Cardiac muscle cell (in vitro differentiated cells and primary cell): Measurements from ENCODE around the gene RAB3IP. TPM values are rescaled to one million over a fixed set of nuclear protein-coding genes. Genes with fewer than 3 reads are reported as not detected.

Experiments used
- DNase-seq, 2 donors: peaks; one replicate each; pipeline versions ENCODE4 v3.0.0 to v3.0.0-alpha.2; 2010 to 2017; ENCODE audit warnings: low read depth in 1 of 2, low spot score in 1 of 2
- H3K27ac ChIP-seq: fragments of 200-600 bp; sonication (generic); 2 replicates; pipeline ENCODE4 v1.5.1; 2016
- H3K27me3 ChIP-seq: fragments of 200-600 bp; sonication (generic); 2 replicates; pipeline ENCODE4 v1.6.0; 2016; ENCODE audit warnings: control low read depth
- H3K36me3 ChIP-seq: fragments of 200-600 bp; sonication (generic); 2 replicates; pipeline ENCODE4 v1.5.1; 2016; ENCODE audit warnings: control low read depth
- H3K4me1 ChIP-seq: fragments of 200-600 bp; sonication (generic); 2 replicates; pipeline ENCODE4 v1.8.1; 2017; ENCODE audit warnings: low read depth, mild to moderate bottlenecking, mixed run types
- H3K4me3 ChIP-seq: fragments of 200-600 bp; sonication (generic); 2 replicates; pipeline ENCODE4 v1.5.1; 2016; ENCODE audit warnings: mild to moderate bottlenecking
- H3K9me3 ChIP-seq: fragments of 200-600 bp; sonication (generic); 2 replicates; pipeline ENCODE4 v1.5.1; 2017; ENCODE audit warnings: low read depth, mild to moderate bottlenecking, control low read depth
- polyA plus RNA-seq: library from polyadenylated mRNA; unstranded; fragments of >200 nt; fragmentation: Nextera tagmentation; extraction: Ambion mirVana; gene quantifications from 2 replicates; pipeline ENCODE4 v1.2.1, GENCODE V29; 2016
- total RNA-seq: library from RNA; depleted of rRNA; stranded (reverse); fragments of >200 nt; gene quantifications from 2 replicates; pipeline ENCODE4 v1.2.3, GENCODE V29; 2016
- TF ChIP-seq, protein P1 (sequence below): IDR thresholded peaks from 2 replicates; pipeline ENCODE4 v1.5.1; 2012; ENCODE audit warnings: low read depth, mild to moderate bottlenecking, low read length

The RAB3IP gene
- total and polyA plus RNA-seq, 2 experiments from 2014 or later = 79.3 to 81.4 TPM

DNA sequence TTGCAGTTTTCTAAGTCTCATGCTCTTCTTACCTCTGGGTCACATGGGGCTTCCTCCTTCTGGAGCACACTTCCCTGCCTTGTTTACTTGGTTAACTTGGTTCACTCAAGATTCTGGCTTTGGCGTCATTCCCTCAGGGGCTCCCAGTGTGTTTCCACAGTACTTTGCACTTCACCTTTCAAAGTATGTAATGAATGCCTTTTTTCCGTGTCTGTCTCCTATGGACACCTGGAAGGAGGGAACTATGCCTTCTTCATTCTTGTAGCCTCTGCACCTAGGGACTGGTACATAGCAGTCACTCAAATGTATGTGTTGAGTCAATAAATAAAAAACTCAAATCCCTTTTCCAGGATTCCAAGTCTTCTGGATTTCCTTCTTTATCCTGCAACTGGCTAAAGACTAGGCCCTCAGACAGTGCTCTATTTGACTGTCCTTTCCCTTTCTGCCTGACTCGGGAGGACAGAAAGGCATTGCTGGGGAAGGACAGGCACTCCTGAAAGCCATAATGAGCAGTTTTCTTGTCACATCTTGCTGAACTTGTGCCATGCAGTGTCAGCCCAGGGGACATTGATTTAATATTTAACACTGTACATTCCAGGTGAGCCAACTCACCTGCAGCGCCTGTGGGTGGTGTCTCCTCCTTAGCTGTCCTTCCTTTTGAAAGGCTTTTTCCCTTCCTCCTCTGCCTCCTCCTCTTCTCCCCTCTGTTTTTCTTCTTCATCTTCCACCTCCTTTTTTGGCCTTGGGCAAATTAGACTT is 99.2 kb downstream of the RAB3IP start:
- H3K4me3 ChIP-seq = no peak overlapping the region

DNA sequence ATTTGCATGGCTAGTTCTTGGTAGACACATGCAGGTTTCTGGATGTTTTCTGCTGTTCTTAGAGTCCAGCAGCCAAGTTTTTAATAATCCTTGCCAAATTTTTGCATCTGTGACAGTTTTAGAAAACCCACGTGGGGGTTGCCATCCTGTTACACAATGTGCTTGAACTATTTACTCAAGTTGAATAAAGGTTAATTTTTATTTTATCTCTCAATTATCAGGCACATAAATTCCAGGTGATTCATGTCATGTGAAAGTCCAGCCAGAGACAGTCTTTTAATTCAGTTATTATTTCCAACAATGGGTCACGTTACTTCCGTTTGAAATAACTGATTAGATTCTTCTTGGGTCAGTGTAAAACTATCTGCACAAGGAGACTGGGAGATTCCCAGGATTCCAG is 102.1 kb downstream of the RAB3IP start:
- H3K4me1 ChIP-seq = no peaks in the 10 kb centered on the region
- no peaks in the 10 kb centered on the region for H3K27me3 ChIP-seq
- no peak overlapping the region for H3K4me3 ChIP-seq
- no peak overlapping the region for H3K27ac ChIP-seq
- TF ChIP-seq, protein P1, sequence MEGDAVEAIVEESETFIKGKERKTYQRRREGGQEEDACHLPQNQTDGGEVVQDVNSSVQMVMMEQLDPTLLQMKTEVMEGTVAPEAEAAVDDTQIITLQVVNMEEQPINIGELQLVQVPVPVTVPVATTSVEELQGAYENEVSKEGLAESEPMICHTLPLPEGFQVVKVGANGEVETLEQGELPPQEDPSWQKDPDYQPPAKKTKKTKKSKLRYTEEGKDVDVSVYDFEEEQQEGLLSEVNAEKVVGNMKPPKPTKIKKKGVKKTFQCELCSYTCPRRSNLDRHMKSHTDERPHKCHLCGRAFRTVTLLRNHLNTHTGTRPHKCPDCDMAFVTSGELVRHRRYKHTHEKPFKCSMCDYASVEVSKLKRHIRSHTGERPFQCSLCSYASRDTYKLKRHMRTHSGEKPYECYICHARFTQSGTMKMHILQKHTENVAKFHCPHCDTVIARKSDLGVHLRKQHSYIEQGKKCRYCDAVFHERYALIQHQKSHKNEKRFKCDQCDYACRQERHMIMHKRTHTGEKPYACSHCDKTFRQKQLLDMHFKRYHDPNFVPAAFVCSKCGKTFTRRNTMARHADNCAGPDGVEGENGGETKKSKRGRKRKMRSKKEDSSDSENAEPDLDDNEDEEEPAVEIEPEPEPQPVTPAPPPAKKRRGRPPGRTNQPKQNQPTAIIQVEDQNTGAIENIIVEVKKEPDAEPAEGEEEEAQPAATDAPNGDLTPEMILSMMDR = no peak
- no peaks in the 10 kb centered on the region for H3K36me3 ChIP-seq
- peak in 1 of 2 donors; percentile 75 for DNase-seq
- H3K9me3 ChIP-seq = no peaks in the 10 kb centered on the region

More for the DNA sequence above, 99.2 kb downstream of the RAB3IP start:
- Histone ChIP-seq H3K27me3 (no peaks in the 10 kb centered on the region), H3K4me1 (no peaks in the 10 kb centered on the region), H3K36me3 (no peaks in the 10 kb centered on the region), H3K9me3 (no peaks in the 10 kb centered on the region), H3K27ac (no peak overlapping the region)
- TF ChIP-seq, protein P1 = no peak
- DNase-seq = no peak

DNA sequence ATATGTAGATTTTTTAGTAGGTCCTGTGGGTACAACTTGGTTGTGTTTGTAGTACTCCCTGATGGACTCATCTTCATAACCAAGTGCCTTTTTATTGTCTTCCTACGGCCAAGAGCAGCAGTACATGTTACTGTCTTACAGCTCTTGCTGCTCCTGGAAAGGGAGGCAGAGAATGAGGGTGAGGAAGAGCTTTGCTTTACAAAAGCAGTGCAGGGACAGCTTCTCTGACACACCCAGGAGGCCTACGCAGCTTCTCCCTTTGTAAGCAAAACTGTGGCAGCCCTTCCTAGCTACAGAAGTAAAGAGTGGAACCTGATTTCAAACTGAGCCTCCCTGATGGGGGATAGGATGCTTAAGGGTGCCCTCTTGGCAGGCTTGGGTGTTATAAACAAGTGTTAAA is 104.9 kb downstream of the RAB3IP start:
- TF ChIP-seq, protein P1 = no peak
- DNase-seq = peak in 1 of 2 donors; percentile 17
- H3K27me3 ChIP-seq = no peaks in the 10 kb centered on the region
- no peak overlapping the region for H3K27ac ChIP-seq
- H3K4me3 ChIP-seq = no peak overlapping the region
- no peaks in the 10 kb centered on the region for H3K9me3 ChIP-seq
- no peaks in the 10 kb centered on the region for H3K36me3 ChIP-seq
- H3K4me1 ChIP-seq = no peaks in the 10 kb centered on the region

DNA sequence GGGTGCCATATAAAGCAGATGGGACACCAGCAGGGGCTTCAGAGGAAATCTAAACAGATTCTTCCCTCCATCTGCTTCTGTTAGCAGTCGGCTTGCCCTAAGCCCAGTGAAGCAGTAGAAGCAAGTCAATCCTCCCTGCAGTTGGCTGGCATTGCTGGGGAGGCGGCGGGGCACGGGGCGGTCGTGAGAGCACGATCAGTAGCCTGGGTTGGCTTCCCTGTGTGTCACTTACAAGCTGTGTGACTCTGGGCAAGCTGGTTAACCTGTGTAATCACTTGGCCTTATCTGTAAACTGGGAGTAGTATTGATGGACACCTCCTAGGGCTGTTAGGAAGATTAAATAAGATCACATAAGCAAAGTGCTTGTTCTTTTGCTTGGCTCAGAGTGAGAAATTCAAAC is 105.8 kb downstream of the RAB3IP start:
- no peak overlapping the region for H3K27ac ChIP-seq
- H3K4me1 ChIP-seq = no peaks in the 10 kb centered on the region
- TF ChIP-seq, protein P1 = no peak
- no peaks in the 10 kb centered on the region for H3K36me3 ChIP-seq
- DNase-seq = no peak
- H3K9me3 ChIP-seq = no peaks in the 10 kb centered on the region
- no peak overlapping the region for H3K4me3 ChIP-seq
- H3K27me3 ChIP-seq = no peaks in the 10 kb centered on the region

DNA sequence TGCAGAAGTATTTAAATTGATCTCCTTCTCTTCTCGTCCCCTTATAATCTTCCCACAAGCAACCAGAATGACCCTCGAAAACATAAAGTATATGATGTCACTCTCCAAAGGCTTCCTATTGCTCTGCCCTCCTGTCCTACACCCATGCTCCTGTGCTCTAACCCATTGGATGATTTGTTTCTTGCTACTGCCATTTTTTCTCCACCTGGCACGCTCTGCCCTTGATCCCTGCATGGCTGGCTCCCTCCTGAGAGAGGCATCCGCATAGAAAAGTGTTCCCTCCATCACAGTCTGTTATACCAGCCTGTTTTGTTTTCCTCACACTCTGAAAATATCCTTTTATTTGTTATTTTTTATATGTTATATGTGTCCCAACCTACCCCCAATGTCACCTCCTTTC is 106.2 kb downstream of the RAB3IP start:
- no peaks in the 10 kb centered on the region for H3K36me3 ChIP-seq
- no peaks in the 10 kb centered on the region for H3K4me1 ChIP-seq
- H3K27ac ChIP-seq = no peak overlapping the region
- no peak overlapping the region for H3K4me3 ChIP-seq
- H3K27me3 ChIP-seq = no peaks in the 10 kb centered on the region
- no peaks in the 10 kb centered on the region for H3K9me3 ChIP-seq
- DNase-seq = no peak
- TF ChIP-seq, protein P1 = no peak
